ENCODE results near the gene IL17B. TPM values are rescaled to one million over a fixed set of nuclear protein-coding genes. Genes with fewer than 3 reads are reported as not detected.

Gene IL17B
- total and polyA plus RNA-seq, 7 donors: 0.08 to 0.58 (median 0.42) TPM; not detected in 4

DNA sequence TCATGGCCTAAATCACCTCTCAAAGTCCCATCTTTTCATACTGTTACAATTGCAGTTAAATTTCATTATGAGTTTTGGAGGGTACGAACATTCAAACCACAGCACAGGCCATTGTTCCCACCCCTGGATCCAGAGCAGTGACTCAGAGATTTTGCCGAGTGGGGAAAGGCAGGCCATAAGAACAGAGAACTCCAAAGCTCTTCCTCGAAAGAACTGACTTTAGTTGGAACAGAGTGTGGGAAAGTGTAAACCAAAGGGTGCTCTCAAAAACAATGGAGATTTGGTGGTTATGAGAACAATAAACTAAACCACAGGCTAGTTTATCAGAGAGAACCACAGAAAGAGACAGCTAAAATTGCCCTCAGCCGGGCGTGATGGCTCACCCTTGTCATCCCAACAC is 53.2 kb downstream of the IL17B start:
- peak overlapping the region; percentile 51 for H3K27ac ChIP-seq
- DNase-seq: no peak
- TF ChIP-seq, protein P1, sequence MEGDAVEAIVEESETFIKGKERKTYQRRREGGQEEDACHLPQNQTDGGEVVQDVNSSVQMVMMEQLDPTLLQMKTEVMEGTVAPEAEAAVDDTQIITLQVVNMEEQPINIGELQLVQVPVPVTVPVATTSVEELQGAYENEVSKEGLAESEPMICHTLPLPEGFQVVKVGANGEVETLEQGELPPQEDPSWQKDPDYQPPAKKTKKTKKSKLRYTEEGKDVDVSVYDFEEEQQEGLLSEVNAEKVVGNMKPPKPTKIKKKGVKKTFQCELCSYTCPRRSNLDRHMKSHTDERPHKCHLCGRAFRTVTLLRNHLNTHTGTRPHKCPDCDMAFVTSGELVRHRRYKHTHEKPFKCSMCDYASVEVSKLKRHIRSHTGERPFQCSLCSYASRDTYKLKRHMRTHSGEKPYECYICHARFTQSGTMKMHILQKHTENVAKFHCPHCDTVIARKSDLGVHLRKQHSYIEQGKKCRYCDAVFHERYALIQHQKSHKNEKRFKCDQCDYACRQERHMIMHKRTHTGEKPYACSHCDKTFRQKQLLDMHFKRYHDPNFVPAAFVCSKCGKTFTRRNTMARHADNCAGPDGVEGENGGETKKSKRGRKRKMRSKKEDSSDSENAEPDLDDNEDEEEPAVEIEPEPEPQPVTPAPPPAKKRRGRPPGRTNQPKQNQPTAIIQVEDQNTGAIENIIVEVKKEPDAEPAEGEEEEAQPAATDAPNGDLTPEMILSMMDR (IDR thresholded peaks at IDR 0.05): no peak
- H3K27me3 ChIP-seq (ENCODE audit: insufficient read depth in 3 of 3, low read length in 2 of 3): no peaks in the 10 kb centered on the region
- H3K36me3 ChIP-seq (ENCODE audit: insufficient read depth in 1 of 2, low read depth in 1 of 2): peaks cover 4 to 88% of the 10 kb centered on the region in 2 donors
- ATAC-seq: no peak
- no peaks in the 10 kb centered on the region for H3K9me3 ChIP-seq
- WGBS, 3 donors: 95 to 96% (median 96%) methylated on average over 5 of the region's 5 CpGs
- H3K4me1 ChIP-seq: peaks cover 8% of the 10 kb centered on the region
- no peak overlapping the region for H3K4me3 ChIP-seq
- intact Hi-C loops (cut with DNase I): no loop called here

DNA sequence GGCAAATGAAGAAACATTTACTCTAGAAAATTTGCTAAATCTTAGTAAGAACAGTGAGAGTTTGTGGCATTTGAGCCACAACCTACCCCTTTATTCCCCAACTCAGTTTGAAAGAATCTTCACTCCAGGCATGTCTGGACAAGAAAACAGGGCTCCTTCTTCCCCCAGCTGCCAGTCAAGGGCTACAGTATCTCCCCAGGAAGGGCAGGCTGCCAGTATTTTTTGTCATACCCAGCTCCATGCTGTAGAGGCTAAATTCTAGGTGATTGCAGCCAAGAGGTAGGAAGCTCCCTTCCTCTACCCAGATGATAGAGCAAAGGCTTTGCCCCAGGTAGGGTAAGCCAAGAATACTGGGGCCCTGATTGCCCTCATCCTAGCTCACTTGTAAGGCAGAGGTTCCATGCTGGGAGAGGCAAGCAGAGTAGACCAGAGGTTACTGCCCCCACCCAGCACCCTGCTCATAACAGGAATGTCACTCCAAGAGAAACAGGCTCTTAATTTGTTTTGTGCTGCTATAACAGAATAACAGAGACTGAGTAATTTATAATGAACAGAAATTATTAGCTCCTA is 53.8 kb downstream of the IL17B start:
- Histone ChIP-seq H3K4me1 (peaks cover 15% of the 10 kb centered on the region), H3K9me3 (no peaks in the 10 kb centered on the region), H3K27me3 (ENCODE audit: insufficient read depth in 3 of 3, low read length in 2 of 3) (no peaks in the 10 kb centered on the region), H3K36me3 (ENCODE audit: insufficient read depth in 1 of 2, low read depth in 1 of 2) (peaks cover 4 to 85% of the 10 kb centered on the region in 2 donors), H3K4me3 (no peak overlapping the region), H3K27ac (peak overlapping the region; percentile 51)
- DNase-seq (no peak), ATAC-seq (peak in 1 of 4 donors; percentile 55)
- TF ChIP-seq, protein P1 (IDR thresholded peaks at IDR 0.05): no peak
- intact Hi-C loops (cut with DNase I): no loop called here

DNA sequence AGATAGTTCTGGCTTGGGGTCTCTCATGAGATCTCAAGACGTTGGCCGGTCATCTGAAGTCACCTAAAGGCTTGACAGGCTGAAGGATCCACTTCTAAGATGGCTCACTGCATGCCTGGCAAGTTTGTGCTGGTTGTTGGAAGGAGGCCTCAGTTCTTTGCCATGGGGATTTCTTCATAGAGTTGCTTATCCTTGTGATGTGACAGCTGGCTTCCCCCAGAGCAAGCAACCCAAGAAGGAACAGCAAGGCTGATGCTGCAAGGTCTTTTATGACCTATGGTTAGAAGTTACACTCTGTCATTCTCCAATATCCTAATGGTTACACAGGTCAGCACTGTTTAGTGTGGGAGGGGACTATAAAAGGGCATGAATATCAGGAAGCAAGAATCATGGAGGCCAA is 54.5 kb downstream of the IL17B start:
- Histone ChIP-seq H3K4me1 (peaks cover 21% of the 10 kb centered on the region), H3K9me3 (no peaks in the 10 kb centered on the region), H3K4me3 (no peak overlapping the region), H3K36me3 (ENCODE audit: insufficient read depth in 1 of 2, low read depth in 1 of 2) (peaks cover 4 to 85% of the 10 kb centered on the region in 2 donors), H3K27me3 (ENCODE audit: insufficient read depth in 3 of 3, low read length in 2 of 3) (no peaks in the 10 kb centered on the region), H3K27ac (peak overlapping the region; percentile 51)
- ATAC-seq (peak; percentile 39 to 73 (median 70)), DNase-seq (no peak)
- TF ChIP-seq, protein P1 (IDR thresholded peaks at IDR 0.05): no peak
- intact Hi-C loops (cut with DNase I): no loop called here
- WGBS, 3 donors: 52 to 84% (median 58%) methylated on average over 2 of the region's 2 CpGs

Other genes with a start within 250 kb of the IL17B start
- gene ABLIM3, start 237.8 kb downstream of the IL17B start, total RNA-seq: 10 to 100 TPM; 34.3 to 54.5 (median 42.8) TPM
- gene ABLIM3, start 237.8 kb downstream of the IL17B start, polyA plus RNA-seq: 10 to 100 TPM; 18.7 to 35.0 (median 23.8) TPM
- gene AFAP1L1, start 107.4 kb downstream of the IL17B start, total RNA-seq: 10 to 100 TPM; 21.0 to 38.6 (median 26.4) TPM
- 10 to 100 TPM; 10.8 to 39.9 (median 15.0) TPM for gene AFAP1L1, start 107.4 kb downstream of the IL17B start, polyA plus RNA-seq
- 10 to 100 TPM in 2 of 4 donors, 1 to 10 TPM in 2; 8.8 to 11.1 (median 9.5) TPM for gene GRPEL2, start 33.8 kb downstream of the IL17B start, total RNA-seq
- 10 to 100 TPM in 2 of 3 donors, 1 to 10 TPM in 1; 4.7 to 11.6 (median 11.0) TPM for gene GRPEL2, start 33.8 kb downstream of the IL17B start, polyA plus RNA-seq
- gene PCYOX1L, start 21.2 kb downstream of the IL17B start, total RNA-seq: 1 to 10 TPM in 1 of 4 donors, under 1 TPM in 3; 0.65 to 2.7 (median 0.84) TPM
- 1 to 10 TPM in 1 of 3 donors, under 1 TPM in 2; 0.28 to 1.1 (median 0.70) TPM for gene PCYOX1L, start 21.2 kb downstream of the IL17B start, polyA plus RNA-seq
- 100 to 1,000 TPM; 139 to 394 (median 224) TPM for gene CSNK1A1, start 172.1 kb upstream of the IL17B start, total RNA-seq
- gene CSNK1A1, start 172.1 kb upstream of the IL17B start, polyA plus RNA-seq: 100 to 1,000 TPM in 2 of 3 donors, 10 to 100 TPM in 1; 73.6 to 201 (median 142) TPM
- gene ARHGEF37, start 202.2 kb upstream of the IL17B start, total RNA-seq: 10 to 100 TPM in 3 of 4 donors, 1 to 10 TPM in 1; 9.0 to 29.3 (median 18.7) TPM
- 10 to 100 TPM in 2 of 3 donors, 1 to 10 TPM in 1; 2.3 to 13.4 (median 13.0) TPM for gene ARHGEF37, start 202.2 kb upstream of the IL17B start, polyA plus RNA-seq

Data from psoas muscle (tissue), 8 donors.